Mononuclear cell (primary cell): Measurements from ENCODE around the gene PPP1R1A. TPM values are rescaled to one million over a fixed set of nuclear protein-coding genes. Genes with fewer than 3 reads are reported as not detected.

Experiments used
- H3K27me3 ChIP-seq: 2 replicates; pipeline ENCODE4 v1.6.0; 2011; ENCODE audit warnings: low read length, control low read depth; ENCODE audit not compliant: insufficient read depth
- H3K4me1 ChIP-seq: 2 replicates; pipeline ENCODE4 v1.5.1; 2011; ENCODE audit warnings: mild to moderate bottlenecking, low read length, control low read depth; ENCODE audit not compliant: insufficient read depth
- H3K4me3 ChIP-seq: 2 replicates; pipeline ENCODE4 v1.5.1; 2011; ENCODE audit warnings: mild to moderate bottlenecking, low read length, moderate library complexity
- H3K9me3 ChIP-seq: 2 replicates; pipeline ENCODE4 v1.5.1; 2011; ENCODE audit warnings: low read depth, mild to moderate bottlenecking, control low read depth, low read length
- total RNA-seq: library from RNA; depleted of rRNA; stranded (reverse); fragments of >200 nt; gene quantifications from one replicate; pipeline ENCODE4 v1.2.3, GENCODE V29; 2012

The PPP1R1A gene
- total RNA-seq, 1 donor: not detected

DNA sequence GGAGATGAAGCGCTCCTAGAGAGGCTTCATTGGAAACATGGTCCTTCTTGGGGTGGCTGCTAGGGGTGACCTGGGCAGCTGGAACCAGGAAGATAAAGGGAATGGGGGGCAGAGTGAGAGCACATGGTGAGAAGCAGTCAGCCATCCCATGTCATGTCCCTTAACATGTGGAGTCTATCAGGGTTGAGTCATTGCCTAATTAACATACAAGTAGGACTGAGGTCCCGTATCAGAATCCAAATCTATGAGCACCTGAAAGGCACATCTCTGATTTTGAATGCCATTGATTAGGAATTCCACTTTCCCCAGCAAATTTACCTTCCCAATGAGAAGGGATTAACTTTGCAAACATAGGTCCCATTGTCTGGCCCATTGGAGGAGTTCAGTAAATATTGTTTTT lies 20.3 kb upstream of the PPP1R1A start:
- Histone ChIP-seq H3K4me1 (no peaks in the 10 kb centered on the region), H3K27me3 (no peaks in the 10 kb centered on the region), H3K9me3 (no peaks in the 10 kb centered on the region), H3K4me3 (no peak overlapping the region)

DNA sequence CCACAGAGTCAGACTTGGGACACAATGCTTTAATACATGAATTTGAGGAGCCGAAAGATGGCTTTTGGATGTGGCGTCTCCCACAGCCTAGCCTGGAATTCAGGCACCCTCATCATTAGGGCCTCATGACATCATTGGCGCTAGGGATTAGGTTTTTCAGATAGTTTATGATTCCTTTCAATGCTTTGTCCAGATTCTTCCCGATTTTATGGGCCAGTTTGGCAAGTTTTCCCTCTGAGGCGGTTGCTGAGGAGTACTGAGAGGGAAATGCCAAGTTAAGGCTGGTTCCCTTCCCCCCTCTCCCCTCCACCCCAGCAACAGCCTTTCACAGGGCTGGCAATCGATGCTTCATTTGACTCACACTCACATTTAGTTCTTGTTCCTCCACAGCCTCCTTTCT lies 19.7 kb upstream of the PPP1R1A start:
- H3K27me3 ChIP-seq: no peaks in the 10 kb centered on the region
- no peaks in the 10 kb centered on the region for H3K4me1 ChIP-seq
- no peaks in the 10 kb centered on the region for H3K9me3 ChIP-seq
- H3K4me3 ChIP-seq: no peak overlapping the region

GRCh38 chr12:54606556-54606955 lies 18.1 kb upstream of the PPP1R1A start:
- Histone ChIP-seq H3K27me3 (no peaks in the 10 kb centered on the region), H3K4me1 (no peaks in the 10 kb centered on the region), H3K4me3 (no peak overlapping the region), H3K9me3 (no peaks in the 10 kb centered on the region)

DNA sequence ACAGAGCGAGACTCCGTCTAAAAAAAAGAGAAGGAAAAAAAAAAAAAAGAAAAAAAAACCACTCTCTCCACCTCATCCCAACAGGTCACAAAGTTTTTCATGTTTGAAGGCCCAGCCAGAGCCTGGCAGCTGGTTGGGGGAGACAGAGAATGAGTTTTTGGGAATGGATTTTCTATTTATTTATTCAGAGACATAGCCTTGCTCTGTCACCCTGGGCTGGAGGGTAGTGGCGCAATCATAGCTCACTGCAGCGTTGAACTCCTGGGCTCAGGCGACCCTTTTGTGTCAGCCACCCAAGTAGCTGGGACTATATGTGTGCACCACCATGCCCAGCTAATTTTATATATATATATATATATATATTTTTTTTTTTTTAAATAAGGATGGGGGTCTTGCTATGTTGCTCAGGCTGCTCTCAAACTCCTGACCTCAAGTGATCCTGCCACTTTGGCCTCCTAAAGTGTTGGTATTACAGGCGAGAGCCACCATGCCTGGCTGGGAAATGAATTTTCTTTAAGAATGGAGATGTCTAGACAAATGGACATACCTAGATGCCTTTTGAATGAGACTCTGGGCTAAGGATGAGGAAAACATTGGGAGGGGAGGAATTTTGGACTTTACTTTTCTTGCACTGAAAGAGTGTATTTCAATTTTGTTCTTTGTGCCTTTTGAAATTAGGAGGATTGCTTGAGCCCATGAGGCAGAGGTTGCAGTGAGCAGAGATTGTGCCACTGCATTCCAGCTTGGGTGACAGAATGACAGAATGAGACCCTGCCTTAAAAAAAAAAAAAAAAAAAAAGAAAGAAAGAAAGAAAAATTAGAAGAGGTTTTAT lies 16.9 kb upstream of the PPP1R1A start:
- Histone ChIP-seq H3K4me1 (no peaks in the 10 kb centered on the region), H3K4me3 (no peak overlapping the region), H3K27me3 (no peaks in the 10 kb centered on the region), H3K9me3 (no peaks in the 10 kb centered on the region)

- Histone ChIP-seq H3K9me3 (no peaks in the 10 kb centered on the region), H3K4me1 (no peaks in the 10 kb centered on the region), H3K27me3 (no peaks in the 10 kb centered on the region), H3K4me3 (no peak overlapping the region)
Measured at GRCh38 chr12:54604436-54604835, 16.0 kb upstream of the PPP1R1A start.

DNA sequence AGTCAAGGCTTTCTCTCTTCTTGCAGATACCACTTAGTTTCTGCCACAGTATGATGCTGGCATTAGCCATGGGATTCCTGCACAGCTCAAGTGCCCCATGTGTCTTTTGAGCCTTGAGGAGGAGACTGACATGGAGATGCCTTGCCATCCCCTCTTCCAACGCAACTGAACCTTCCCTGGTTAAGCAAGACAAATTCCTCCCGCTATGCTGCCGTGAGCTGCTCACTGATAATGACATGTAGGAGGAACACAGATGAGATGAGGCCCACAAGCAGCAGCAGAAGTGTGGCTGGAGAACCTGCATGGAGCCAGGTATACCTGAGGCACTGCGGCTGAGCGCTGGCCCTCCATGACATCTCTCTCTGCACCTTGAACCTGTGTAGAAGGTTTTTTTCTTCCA lies 15.4 kb upstream of the PPP1R1A start:
- no peaks in the 10 kb centered on the region for H3K27me3 ChIP-seq
- H3K9me3 ChIP-seq: no peaks in the 10 kb centered on the region
- H3K4me1 ChIP-seq: no peaks in the 10 kb centered on the region
- no peak overlapping the region for H3K4me3 ChIP-seq

GRCh38 chr12:54603173-54603814 lies 14.8 kb upstream of the PPP1R1A start:
- H3K27me3 ChIP-seq: no peaks in the 10 kb centered on the region
- H3K9me3 ChIP-seq: no peaks in the 10 kb centered on the region
- H3K4me1 ChIP-seq: no peaks in the 10 kb centered on the region
- H3K4me3 ChIP-seq: no peak overlapping the region

DNA sequence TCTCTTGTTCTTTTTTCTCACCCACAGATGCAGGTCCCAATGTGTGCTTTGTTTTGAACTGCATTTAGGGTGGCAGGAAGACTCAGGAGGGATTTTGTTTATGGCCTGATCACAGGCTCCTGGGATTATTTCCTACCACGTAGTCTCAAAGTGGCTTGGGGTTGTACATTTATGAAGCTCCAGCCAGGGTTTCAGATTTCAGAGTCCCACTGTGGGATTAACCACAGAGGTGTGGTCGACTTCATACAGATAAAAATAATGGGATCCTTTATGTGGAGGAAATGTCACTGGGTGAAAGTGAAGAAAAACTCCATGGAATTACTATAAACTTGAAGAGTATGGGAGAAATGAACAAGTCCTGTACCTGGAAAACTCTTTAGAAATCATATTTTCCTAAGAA lies 14.2 kb upstream of the PPP1R1A start:
- Histone ChIP-seq H3K9me3 (no peaks in the 10 kb centered on the region), H3K4me3 (no peak overlapping the region), H3K4me1 (no peaks in the 10 kb centered on the region), H3K27me3 (no peaks in the 10 kb centered on the region)

- H3K9me3 ChIP-seq: no peaks in the 10 kb centered on the region
Measured at GRCh38 chr12:54601841-54602240, 13.4 kb upstream of the PPP1R1A start.

DNA sequence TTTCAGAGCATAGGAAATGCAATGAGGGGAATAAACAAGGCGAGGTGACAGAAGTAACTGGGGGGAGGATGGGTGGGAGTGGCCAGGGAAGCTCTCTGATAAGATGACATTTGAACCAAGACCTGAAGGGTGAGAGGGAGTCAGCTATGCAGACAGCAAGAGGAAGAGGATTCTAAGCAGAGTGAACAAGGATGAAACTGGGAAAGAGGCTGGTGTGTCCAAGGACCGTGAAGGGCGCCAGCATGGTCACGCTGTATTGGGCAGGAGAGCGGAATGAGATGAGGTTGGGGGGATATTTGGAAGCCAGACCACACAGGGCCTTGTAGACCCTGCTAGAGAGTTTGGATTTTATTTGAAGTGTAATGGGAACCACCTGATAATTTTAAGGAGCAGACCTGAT lies 10.5 kb upstream of the PPP1R1A start:
- Histone ChIP-seq H3K27me3 (no peaks in the 10 kb centered on the region), H3K9me3 (no peaks in the 10 kb centered on the region), H3K4me1 (no peaks in the 10 kb centered on the region), H3K4me3 (no peak overlapping the region)

More at GRCh38 chr12:54601841-54602240, 13.4 kb upstream of the PPP1R1A start:
- Histone ChIP-seq H3K27me3 (no peaks in the 10 kb centered on the region), H3K4me1 (no peaks in the 10 kb centered on the region), H3K4me3 (no peak overlapping the region)

GRCh38 chr12:54596526-54596946 lies 8.1 kb upstream of the PPP1R1A start:
- no peak overlapping the region for H3K4me3 ChIP-seq
- no peaks in the 10 kb centered on the region for H3K4me1 ChIP-seq
- no peaks in the 10 kb centered on the region for H3K9me3 ChIP-seq
- H3K27me3 ChIP-seq: no peaks in the 10 kb centered on the region

DNA sequence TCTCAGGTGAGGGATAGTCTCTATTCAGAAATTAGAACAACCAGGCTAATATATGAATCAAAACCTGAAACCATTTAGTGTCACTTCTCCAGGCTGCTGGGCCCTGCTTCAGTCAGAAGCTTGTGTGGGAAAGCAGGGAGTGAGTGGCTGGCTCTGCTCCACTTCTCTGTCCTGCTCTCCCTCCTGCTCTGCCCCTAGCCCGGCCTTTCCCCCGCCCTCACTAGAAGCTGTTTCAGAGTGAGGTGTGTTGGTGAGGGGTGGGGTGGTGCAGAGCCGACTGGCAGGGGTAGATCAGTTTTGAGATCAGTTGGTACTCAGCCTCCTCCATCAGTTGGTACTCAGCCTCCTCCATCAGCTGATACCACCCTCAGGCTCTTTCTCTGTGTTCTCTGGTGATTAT lies 7.0 kb upstream of the PPP1R1A start:
- no peaks in the 10 kb centered on the region for H3K9me3 ChIP-seq
- no peak overlapping the region for H3K4me3 ChIP-seq
- H3K27me3 ChIP-seq: no peaks in the 10 kb centered on the region
- no peaks in the 10 kb centered on the region for H3K4me1 ChIP-seq

DNA sequence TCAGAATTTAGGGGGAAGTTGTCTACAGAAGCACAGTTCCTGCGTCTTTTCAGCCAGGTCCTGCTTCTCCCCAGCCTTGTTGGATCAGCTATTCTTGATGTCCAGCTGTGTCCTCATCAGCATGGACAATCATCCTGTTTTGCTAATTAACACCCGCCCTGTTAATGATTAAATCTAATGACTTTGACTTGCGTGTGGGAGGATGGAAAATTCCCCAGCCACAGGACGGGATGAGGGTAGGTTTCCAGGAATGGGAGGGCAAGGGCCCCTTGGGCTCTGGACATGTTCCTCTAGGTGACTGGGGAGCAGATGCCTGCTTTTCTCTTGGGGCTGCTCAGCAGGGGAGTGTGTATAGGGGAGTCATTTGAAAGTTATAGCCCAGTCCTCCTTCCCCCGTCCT lies 5.3 kb upstream of the PPP1R1A start:
- no peak overlapping the region for H3K4me3 ChIP-seq

DNA sequence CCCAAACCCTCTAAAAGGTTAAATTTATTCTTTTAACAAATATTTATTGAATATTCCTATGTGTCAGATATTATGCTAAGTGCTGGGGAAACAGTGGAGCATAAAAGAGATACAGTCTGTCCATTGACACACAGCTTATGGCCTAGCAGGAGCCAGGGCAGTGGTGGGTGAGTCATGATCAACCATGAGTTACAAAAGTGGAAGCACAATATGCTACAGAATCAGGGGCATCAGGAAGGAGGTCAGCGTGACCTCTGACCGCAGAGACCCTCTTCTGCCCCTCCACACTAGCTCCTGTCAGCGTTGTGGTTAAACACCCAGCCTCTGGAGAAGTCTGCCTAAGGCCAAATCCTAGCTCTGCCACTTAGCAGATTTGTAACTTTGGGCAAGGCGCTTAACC lies 4.7 kb upstream of the PPP1R1A start:
- Histone ChIP-seq H3K4me3 (no peak overlapping the region), H3K4me1 (peaks cover 5% of the 10 kb centered on the region), H3K27me3 (peaks cover 15% of the 10 kb centered on the region), H3K9me3 (no peaks in the 10 kb centered on the region)

More for the DNA sequence above, 5.3 kb upstream of the PPP1R1A start:
- Histone ChIP-seq H3K9me3 (no peaks in the 10 kb centered on the region), H3K4me1 (peaks cover 4% of the 10 kb centered on the region), H3K27me3 (peaks cover 13% of the 10 kb centered on the region)

GRCh38 chr12:54592316-54592715 lies 3.9 kb upstream of the PPP1R1A start:
- peaks cover 5% of the 10 kb centered on the region for H3K4me1 ChIP-seq
- peaks cover 23% of the 10 kb centered on the region for H3K27me3 ChIP-seq
- no peaks in the 10 kb centered on the region for H3K9me3 ChIP-seq
- no peak overlapping the region for H3K4me3 ChIP-seq
